HG03060 (cell line): ENCODE data around the gene ADAMTSL5.
"Not testable (repeated sequence)": the region's sequence is repeated elsewhere in the genome, so short reads cannot be mapped to it uniquely, and the experiment has no call there.

Source experiments
- ATAC-seq: cut with Tn5 transposase; IDR thresholded peaks from one replicate; pipeline ENCODE4 v1.9.1; 2021; ENCODE audit warnings: low read depth, moderate number of reproducible peaks; ENCODE audit not compliant: unreplicated experiment

Gene ADAMTSL5, protein sequence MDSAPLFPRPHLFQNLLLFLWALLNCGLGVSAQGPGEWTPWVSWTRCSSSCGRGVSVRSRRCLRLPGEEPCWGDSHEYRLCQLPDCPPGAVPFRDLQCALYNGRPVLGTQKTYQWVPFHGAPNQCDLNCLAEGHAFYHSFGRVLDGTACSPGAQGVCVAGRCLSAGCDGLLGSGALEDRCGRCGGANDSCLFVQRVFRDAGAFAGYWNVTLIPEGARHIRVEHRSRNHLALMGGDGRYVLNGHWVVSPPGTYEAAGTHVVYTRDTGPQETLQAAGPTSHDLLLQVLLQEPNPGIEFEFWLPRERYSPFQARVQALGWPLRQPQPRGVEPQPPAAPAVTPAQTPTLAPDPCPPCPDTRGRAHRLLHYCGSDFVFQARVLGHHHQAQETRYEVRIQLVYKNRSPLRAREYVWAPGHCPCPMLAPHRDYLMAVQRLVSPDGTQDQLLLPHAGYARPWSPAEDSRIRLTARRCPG

DNA sequence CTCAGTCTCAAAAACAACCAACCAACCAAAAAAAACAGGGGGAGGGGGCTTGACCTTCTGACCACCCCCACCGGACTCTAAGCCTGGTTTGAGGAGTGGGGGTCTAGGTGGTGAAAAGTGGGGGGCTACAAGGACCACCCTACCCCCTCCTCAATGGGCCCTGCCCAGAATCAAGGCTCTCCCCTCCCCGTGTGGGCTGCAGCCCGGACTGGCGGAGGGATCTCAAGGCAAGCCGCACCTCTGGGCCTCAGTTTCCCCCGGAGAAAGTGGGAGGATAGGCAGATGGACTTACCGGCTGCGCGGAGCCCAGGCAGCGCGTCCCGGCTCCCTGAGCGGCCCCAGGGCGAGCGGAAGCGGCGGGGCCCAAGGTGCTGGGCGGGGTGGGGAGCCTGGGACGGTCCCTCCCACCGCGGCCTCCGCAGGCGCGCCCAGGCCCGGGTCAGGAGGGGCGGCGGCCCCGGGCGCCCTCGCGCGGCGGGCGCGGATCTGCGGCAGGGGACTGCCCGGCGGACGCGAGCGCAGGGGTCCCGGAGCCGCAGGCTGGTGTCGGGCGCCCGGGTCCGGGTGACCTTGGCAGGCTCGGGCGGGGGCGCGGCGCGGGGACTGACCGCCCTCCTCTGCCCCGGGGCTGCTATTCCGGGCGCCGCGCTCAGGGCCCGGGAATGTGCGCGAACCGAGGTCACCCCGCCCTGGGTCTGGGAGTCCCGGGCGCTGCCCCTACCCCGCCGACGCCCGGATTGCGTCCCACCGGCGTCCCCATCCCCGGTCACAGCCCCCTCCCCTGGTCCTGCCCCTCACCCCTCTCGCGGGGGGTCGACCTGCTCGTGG is at the start of gene ADAMTSL5:
Gene ADAMTSL5 (minus strand): TSS at position 349 of the 828 bp plus-strand sequence. CDS start 2,076 bp downstream, outside the sequence.
- ATAC-seq = no peak

GRCh38 chr19:1561236-1561842 is 48.5 kb upstream of the ADAMTSL5 start:
- ATAC-seq = no peak

- ATAC-seq = no peak
Observed at GRCh38 chr19:1560286-1560882, 47.6 kb upstream of the ADAMTSL5 start.

DNA sequence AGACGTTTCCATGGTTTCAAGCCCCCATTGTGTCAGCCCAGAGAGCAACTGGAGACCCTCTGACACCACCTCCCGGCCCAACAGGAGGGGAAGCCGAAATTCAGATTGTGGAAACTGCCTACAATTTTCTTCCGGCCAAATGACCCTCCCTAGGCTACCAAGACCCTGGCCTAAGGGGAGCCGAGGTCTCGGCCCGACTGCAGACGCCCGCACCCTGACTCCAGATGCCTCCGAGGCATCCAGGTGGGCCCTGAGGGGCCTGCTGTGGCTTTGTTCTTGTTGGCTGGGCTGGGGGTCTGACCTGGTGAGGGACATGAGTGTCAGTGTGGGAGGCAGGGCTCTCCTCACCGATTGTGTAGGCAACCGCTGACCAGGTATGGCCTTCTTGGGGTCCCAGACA is 45.7 kb upstream of the ADAMTSL5 start:
- no peak for ATAC-seq

DNA sequence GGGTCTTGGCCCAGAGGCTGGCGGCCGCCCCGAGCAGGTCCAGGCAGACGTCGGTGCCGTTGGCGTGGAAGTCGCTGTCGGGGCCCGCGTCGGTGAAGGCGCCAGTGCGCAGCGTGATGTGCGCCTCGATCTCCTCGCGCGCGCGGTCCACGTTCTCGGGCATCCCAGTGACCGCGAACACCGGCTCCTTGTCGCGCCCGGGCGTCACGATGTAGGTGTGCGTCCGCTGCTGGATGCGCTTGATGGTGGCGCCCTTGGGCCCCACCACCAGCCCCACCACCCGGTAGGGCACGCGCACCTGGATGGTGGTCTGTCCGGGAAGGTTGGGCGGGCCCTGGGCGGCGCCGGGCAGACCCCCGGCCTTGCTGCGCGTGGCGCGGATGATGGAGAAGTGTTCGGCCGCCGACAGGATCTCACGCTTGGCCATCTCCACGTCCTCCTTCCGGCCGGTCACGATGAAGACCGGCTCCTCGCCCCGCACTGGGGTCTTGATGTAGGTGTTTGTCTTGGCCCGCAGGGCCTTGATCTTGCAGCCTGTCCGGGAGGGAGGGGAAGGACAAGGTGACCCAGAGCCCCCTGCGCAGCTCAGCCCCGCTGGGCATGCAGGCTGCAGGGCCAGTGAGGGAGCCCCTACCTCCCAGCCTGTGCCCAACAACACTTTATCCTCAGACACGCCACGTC is 43.7 kb upstream of the ADAMTSL5 start:
- no peak for ATAC-seq

GRCh38 chr19:1555487-1556389 is 42.9 kb upstream of the ADAMTSL5 start:
- no peak for ATAC-seq

DNA sequence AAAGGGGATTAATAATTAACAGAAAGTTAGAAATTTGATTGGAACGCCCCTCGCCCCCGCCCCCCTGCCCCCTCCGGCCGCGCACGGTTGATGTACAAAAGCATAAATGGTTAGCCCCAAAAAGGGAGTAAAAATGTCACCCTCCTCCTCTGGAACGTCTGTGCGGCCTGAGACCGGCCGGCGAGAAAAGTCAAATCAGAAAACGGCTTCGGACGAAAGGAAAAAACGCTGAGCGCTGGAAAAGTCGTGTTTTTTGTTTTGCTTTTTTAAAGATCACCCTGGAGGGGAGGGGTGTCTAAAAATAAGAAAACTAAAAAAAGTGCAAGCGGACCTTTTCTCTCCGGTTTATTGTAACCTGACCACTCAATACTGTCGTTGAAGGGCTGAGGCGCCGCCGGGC is 42.1 kb upstream of the ADAMTSL5 start:
- no peak for ATAC-seq

- ATAC-seq = no peak
Observed at GRCh38 chr19:1553415-1553814, 40.6 kb upstream of the ADAMTSL5 start.

DNA sequence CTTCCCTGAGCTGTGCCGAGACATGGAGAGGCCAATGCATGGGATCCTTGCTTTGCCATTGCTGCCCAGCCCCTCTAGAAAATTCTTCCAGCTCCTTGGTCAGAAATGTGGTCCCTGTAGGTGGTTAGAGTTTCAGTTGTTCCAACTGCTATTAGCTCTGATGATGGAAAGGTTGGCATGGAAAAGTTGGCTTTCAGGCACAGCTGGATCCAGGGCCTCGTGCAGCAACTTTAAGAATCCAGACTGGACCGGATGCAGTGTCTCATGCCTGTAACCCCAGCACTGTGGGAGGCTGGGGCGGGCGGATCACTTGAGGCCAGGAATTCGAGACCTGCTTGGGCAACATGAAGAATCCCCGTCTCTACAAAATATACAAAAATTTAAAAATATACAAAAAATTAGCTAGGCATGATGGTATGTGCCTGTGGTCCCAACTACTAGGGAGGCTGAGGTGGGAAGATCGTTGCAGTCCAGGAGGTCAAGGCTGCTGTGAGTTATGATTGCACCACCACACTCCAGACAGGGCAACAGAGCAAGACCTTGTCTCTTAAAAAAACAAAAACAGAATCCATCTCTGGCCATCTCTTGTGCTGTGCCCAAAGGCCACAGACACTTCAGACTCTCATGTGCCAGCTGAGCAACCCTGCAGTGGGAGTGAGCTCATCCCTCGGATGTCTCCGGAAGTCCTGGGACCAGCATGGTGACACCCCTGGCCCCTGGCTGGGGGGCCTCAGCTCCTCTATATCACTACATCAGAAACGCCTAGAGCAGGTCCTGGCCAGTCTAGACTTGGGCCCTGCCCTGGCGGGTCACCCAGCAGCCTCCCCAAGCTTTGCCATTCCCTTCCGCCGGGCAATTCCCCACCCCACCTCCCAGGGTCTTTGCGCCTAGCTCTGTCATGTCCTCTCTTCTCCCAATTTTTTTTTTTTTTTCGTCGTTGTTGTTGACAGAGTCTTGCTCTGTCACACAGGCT is 38.5 kb upstream of the ADAMTSL5 start:
- no peak for ATAC-seq

DNA sequence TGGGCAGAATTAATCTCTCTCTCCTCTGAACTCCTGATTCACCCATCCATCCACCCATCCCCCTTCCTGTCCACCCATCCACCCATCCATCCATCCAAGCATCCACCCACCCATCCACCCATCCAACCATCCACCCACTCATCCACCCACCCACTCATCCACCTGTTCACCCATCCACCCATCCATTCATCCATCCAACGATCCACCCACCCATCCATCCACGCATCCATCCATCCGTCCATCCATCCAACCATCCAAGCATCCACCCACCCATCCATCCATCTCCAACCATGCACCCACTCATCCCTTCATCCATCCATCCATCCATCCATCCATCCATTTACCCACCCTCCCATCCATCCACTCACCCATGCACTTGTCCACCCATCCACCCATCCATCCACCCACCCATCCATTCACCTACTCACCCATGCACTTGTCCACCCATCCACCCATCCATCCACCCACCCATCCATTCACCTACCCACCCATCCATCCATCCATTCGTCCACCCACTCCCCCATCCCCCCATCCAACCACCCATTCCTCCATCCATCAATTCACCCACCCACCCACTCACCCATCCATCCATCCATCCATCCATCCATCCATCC is 36.6 kb upstream of the ADAMTSL5 start:
- ATAC-seq = no peak

GRCh38 chr19:1540365-1540925 is 27.6 kb upstream of the ADAMTSL5 start:
- no peak for ATAC-seq

DNA sequence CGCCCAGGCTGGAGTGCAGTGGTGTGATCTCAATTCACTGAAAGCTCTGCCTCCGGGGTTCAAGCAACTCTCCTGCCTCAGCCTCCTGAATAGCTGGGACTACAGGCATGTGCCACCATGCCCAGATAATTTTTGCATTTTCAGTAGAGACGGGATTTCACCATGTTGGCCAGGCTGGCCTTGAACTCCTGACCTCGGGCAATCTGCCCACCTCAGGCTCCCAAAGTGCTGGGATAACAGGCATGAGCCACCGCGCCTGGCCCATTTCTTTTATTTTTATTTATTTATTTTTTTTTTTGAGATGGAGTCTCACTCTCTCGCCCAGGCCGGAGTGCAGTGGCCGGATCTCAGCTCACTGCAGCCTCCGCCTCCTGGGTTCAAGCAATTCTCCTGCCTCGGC is 26.9 kb upstream of the ADAMTSL5 start:
- not testable (repeated sequence) for ATAC-seq

DNA sequence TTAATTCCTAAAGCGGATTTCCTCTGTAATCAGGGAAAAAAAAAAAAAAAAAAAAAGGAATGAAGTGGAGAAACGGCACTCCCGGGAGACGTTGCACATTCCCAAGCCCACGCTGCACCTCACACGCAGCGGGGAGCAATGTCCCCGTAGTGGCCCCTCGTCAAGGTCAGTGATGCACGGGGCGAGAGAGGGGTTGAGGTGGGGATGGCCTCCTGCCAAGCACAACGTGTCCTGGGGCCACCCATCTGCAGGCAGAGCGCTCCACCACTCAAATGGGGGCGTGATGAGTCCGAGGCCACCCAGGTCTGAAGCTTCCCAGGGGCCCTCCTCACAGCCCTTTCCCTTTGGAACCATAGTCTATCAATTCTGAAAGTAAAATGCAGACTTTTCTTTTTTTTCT is 26.2 kb upstream of the ADAMTSL5 start:
- no peak for ATAC-seq

DNA sequence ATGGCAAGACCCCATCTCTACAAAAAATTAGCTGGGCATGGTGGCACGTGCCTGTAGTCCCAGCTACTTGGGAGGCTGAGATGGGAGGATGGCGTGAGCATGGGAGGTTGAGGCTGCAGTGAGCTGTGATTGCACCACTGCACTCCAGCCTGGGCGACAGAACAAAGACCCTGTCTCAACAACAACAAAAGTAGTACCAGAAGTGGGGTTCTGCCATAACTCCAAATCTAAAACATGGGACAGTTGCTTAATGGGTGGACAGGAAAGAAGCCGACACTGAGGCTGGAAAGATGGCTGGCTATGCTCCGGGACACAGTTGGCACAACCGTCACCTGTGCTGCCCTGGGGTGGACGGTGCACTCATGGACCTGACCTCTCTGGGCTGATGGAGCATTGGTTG is 22.9 kb upstream of the ADAMTSL5 start:
- ATAC-seq = not testable (repeated sequence)

- ATAC-seq = no peak
Observed at GRCh38 chr19:1534972-1535371, 22.2 kb upstream of the ADAMTSL5 start.

- no peak for ATAC-seq
Observed at GRCh38 chr19:1533510-1534150, 20.8 kb upstream of the ADAMTSL5 start.

GRCh38 chr19:1532003-1532402 is 19.2 kb upstream of the ADAMTSL5 start:
- no peak for ATAC-seq
